IMR-90 (cell line): ENCODE measurements around the gene MRPL28. TPM values are rescaled to one million over a fixed set of nuclear protein-coding genes. Genes with fewer than 3 reads are reported as not detected.

Experiments
- ATAC-seq: fragments of 200-7000 bp; cut with Tn5 transposase; 2 replicates; pipeline ENCODE4 v1.9.1; 2020; ENCODE audit warnings: low read depth, mild to moderate bottlenecking, moderate library complexity
- BruUV-seq: library from RNA; stranded (reverse); fragments of 400-500 nt; replicated peaks from 2 replicates; lab custom pipeline; 2021; lab: Mats Ljungman, UMichigan
- CTCF ChIA-PET: fragments of 300-600 bp; formaldehyde crosslinking; extraction: SDS; loops from one replicate; lab custom pipeline; 2021; ENCODE audit warnings: antibody characterized with exemption; lab: Yijun Ruan, JAX
- POLR2A ChIA-PET: fragments of 300-600 bp; sonication (Branson Sonifier 250); formaldehyde crosslinking; loops from one replicate; lab custom pipeline; 2022; ENCODE audit warnings: antibody characterized with exemption; ENCODE audit not compliant: unreplicated experiment; lab: Charles Lee
- DNase-seq: peaks from one replicate; pipeline ENCODE4 v3.0.0; 2013
- H2AFZ ChIP-seq: replicated peaks from 2 replicates; pipeline ENCODE3; 2013; ENCODE audit warnings: low read length, mild to moderate bottlenecking; ENCODE audit not compliant: poor library complexity
- H2AK5ac ChIP-seq: 2 replicates; pipeline ENCODE4 v1.6.1; 2013; ENCODE audit warnings: low read depth, low read length, inconsistent platforms
- H2AK9ac ChIP-seq: replicated peaks from 2 replicates; pipeline ENCODE3; 2013; ENCODE audit warnings: mild to moderate bottlenecking, low read depth, low read length, moderate library complexity; ENCODE audit not compliant: poor library complexity
- H2BK120ac ChIP-seq: 2 replicates; pipeline ENCODE4 v1.6.1; 2013; ENCODE audit warnings: low read depth, low read length, inconsistent platforms
- H2BK15ac ChIP-seq: 3 replicates; pipeline ENCODE4 v1.6.1; 2013; ENCODE audit warnings: low read depth, low read length, inconsistent platforms
- H2BK20ac ChIP-seq: 2 replicates; pipeline ENCODE4 v1.6.1; 2013; ENCODE audit warnings: low read depth, mild to moderate bottlenecking, inconsistent platforms, low read length, moderate library complexity
- H2BK5ac ChIP-seq: 2 replicates; pipeline ENCODE4 v1.6.1; 2013; ENCODE audit warnings: mild to moderate bottlenecking, low read depth, low read length, inconsistent platforms; ENCODE audit not compliant: poor library complexity, severe bottlenecking
- H3K14ac ChIP-seq: replicated peaks from 2 replicates; pipeline ENCODE4 v1.6.1; 2013; ENCODE audit warnings: low read depth, low read length, inconsistent platforms
- H3K18ac ChIP-seq: 2 replicates; pipeline ENCODE4 v1.6.1; 2013; ENCODE audit warnings: low read depth, low read length, control low read depth
- H3K23ac ChIP-seq: 2 replicates; pipeline ENCODE4 v1.6.1; 2013; ENCODE audit warnings: low read depth, low read length, inconsistent platforms
- H3K27ac ChIP-seq: 2 replicates; pipeline ENCODE4 v1.5.1; 2013; ENCODE audit warnings: mild to moderate bottlenecking, control low read depth, low read length; ENCODE audit not compliant: insufficient read depth
- H3K27me3 ChIP-seq: 2 replicates; pipeline ENCODE4 v1.6.1; 2013; ENCODE audit warnings: low read length; ENCODE audit not compliant: control insufficient read depth, insufficient read depth
- H3K36me3 ChIP-seq: 2 replicates; pipeline ENCODE4 v1.6.1; 2013; ENCODE audit warnings: low read length, mixed read lengths; ENCODE audit not compliant: control insufficient read depth, insufficient read depth
- H3K4ac ChIP-seq: 2 replicates; pipeline ENCODE4 v1.6.1; 2013; ENCODE audit warnings: low read depth, low read length, inconsistent platforms
- H3K4me1 ChIP-seq: 2 replicates; pipeline ENCODE4 v1.6.1; 2013; ENCODE audit warnings: low read length, mixed read lengths; ENCODE audit not compliant: control insufficient read depth, insufficient read depth
- H3K4me2 ChIP-seq: 2 replicates; pipeline ENCODE4 v1.6.1; 2013; ENCODE audit warnings: low read depth, mild to moderate bottlenecking, control low read depth, low read length, moderate library complexity
- H3K4me3 ChIP-seq: 2 replicates; pipeline ENCODE4 v1.5.1; 2013; ENCODE audit warnings: low read depth, mild to moderate bottlenecking, control low read depth, low read length, moderate library complexity; ENCODE audit not compliant: insufficient read depth
- H3K56ac ChIP-seq: 2 replicates; pipeline ENCODE4 v1.6.1; 2013; ENCODE audit warnings: low read length, inconsistent platforms; ENCODE audit not compliant: insufficient read depth; ENCODE audit errors: extremely low read depth
- H3K79me1 ChIP-seq, 2 experiments: 2 replicates each; pipeline ENCODE4 v1.6.1; 2013; ENCODE audit warnings: low read length in 2 of 2, inconsistent platforms in 1 of 2, low read depth in 1 of 2
- H3K9ac ChIP-seq: 2 replicates; pipeline ENCODE4 v1.6.1; 2013; ENCODE audit warnings: low read depth, low read length, control low read depth
- H3K9me1 ChIP-seq: 2 replicates; pipeline ENCODE4 v1.6.1; 2013; ENCODE audit warnings: low read length, inconsistent platforms; ENCODE audit not compliant: insufficient read depth
- H3K9me3 ChIP-seq: 2 replicates; pipeline ENCODE4 v1.6.1; 2013; ENCODE audit warnings: low read length; ENCODE audit not compliant: control insufficient read depth, insufficient read depth
- H4K20me1 ChIP-seq: 2 replicates; pipeline ENCODE4 v1.6.1; 2013; ENCODE audit warnings: low read length, inconsistent platforms; ENCODE audit not compliant: insufficient read depth
- H4K5ac ChIP-seq: 2 replicates; pipeline ENCODE4 v1.6.1; 2013; ENCODE audit warnings: mild to moderate bottlenecking, low read depth, low read length, control low read depth
- H4K8ac ChIP-seq, 2 experiments: 2 replicates each; pipeline ENCODE4 v1.6.1; 2013; ENCODE audit warnings: low read depth in 2 of 2, low read length in 2 of 2, control low read depth in 1 of 2, inconsistent platforms in 1 of 2
- H4K91ac ChIP-seq: 2 replicates; pipeline ENCODE4 v1.6.1; 2013; ENCODE audit warnings: low read depth, low read length, inconsistent platforms; ENCODE audit not compliant: insufficient read depth
- CTCF ChIP-seq: conservative IDR thresholded peaks from 2 replicates; pipeline ENCODE4 v1.5.1; 2012; ENCODE audit warnings: mild to moderate bottlenecking, low read depth, low read length, improper control_type of control experiment
- MXI1 ChIP-seq: IDR thresholded peaks from 2 replicates; pipeline ENCODE4 v1.6.1; 2012; ENCODE audit warnings: low read depth, mild to moderate bottlenecking, low read length, moderate library complexity, borderline replicate concordance
- RAD21 ChIP-seq: IDR thresholded peaks from 2 replicates; pipeline ENCODE4 v1.6.1; 2012; ENCODE audit warnings: low read length, improper control_type of control experiment
- USF2 ChIP-seq: fragments of 150-350 bp; IDR thresholded peaks from 2 replicates; pipeline ENCODE4 v1.6.1; 2017; ENCODE audit warnings: mild to moderate bottlenecking, antibody characterized with exemption, low read length, low read depth
- WGBS, 2 experiments: methylation state at CpG; one replicate each; pipeline versions ENCODE4 v1.1.5 to v1.1.7; 2013; ENCODE audit warnings: missing lambda C conversion rate in 2 of 2; ENCODE audit not compliant: insufficient read length in 1 of 2; ENCODE audit errors: extremely low coverage in 2 of 2; 5-methylcytosine and 5-hydroxymethylcytosine counted together
- dilution Hi-C: fragments of 300-500 bp; cut with HindIII; formaldehyde crosslinking; loops from one replicate; pipeline ENCODE4 v1.14.3; 2018; ENCODE audit warnings: low sequenced_read_pairs; ENCODE audit not compliant: unreplicated experiment
- in situ Hi-C: fragments of 300-500 bp; cut with MboI; formaldehyde crosslinking; loops from 3 replicates; pipeline ENCODE4 v1.14.3; 2019; ENCODE audit warnings: low sequenced_read_pairs, inconsistent platforms, mixed read lengths
- intact Hi-C: fragments of 100-400 bp; cut with micrococcal nuclease; formaldehyde crosslinking; loops from 2 replicates; pipeline ENCODE4 v1.10.0; 2022
- polyA plus RNA-seq, 3 experiments: library from polyadenylated mRNA; depleted of rRNA; stranded (reverse); fragments of >200 nt; gene quantifications; 2 replicates each; pipeline ENCODE4 v1.2.3, GENCODE V29; 2012; ENCODE audit warnings: low replicate concordance in 1 of 3
- total RNA-seq: library from RNA; depleted of rRNA; stranded (reverse); fragments of >200 nt; gene quantifications from 2 replicates; pipeline ENCODE4 v1.2.3, GENCODE V29; 2012

The MRPL28 gene
- total and polyA plus RNA-seq, 2 of the 4 experiments (the other 2 are of a cell fraction) = 104 to 181 TPM

- ATAC-seq = peak; percentile 33
- no peak overlapping the region for H3K27ac ChIP-seq
- no peak overlapping the region for H3K4me3 ChIP-seq
These were observed 27.5 kb upstream of the MRPL28 start for GRCh38 chr16:397736-398332.

More at GRCh38 chr16:397736-398332, 27.5 kb upstream of the MRPL28 start:
- dilution Hi-C loops = no loop called here
- H2BK20ac ChIP-seq = no peak overlapping the region
- 4% methylated on average over 7 of the region's 29 CpGs; no CpG with 5 or more reads in 1 of the 2 experiments for WGBS, 2 experiments
- no peak overlapping the region for H3K14ac ChIP-seq
- H3K36me3 ChIP-seq = peaks cover 19% of the 10 kb centered on the region
- peaks cover 4% of the 10 kb centered on the region for H3K4me1 ChIP-seq
- no peak overlapping the region; the same call in 1 of the 2 replicates for H2AK5ac ChIP-seq
- H2AFZ ChIP-seq = no peak overlapping the region
- H3K27me3 ChIP-seq = no peaks in the 10 kb centered on the region
- H3K18ac ChIP-seq = no peak overlapping the region
- H4K5ac ChIP-seq = no peak overlapping the region
- peaks cover 4 to 41% of the 10 kb centered on the region in 2 experiments; a peak in 3 of 4 replicates for H3K79me1 ChIP-seq
- no peak overlapping the region for H3K9ac ChIP-seq
- intact Hi-C loops = loop anchor here (2.0 to 10.0 kb wide), 2 partner anchors 87 to 191 kb away; no protein-coding TSS in a partner anchor
- ChIA-PET POLR2A (no interaction called here), CTCF (no interaction called here)
- H2AK9ac ChIP-seq = peak overlapping the region; percentile 85
- in situ Hi-C loops = loop anchor here (10.0 kb wide), 1 partner anchor 247 kb away; the partner anchor contains the start of genes MCRIP2 and WDR90
- H3K4ac ChIP-seq = peak overlapping the region; percentile 45; the same call in 1 of the 2 replicates
- no peak overlapping the region for H3K23ac ChIP-seq
- DNase-seq = peak; percentile 61
- no peak overlapping the region for H2BK15ac ChIP-seq
- no peak overlapping the region for H4K91ac ChIP-seq
- no peak overlapping the region for H3K56ac ChIP-seq
- peak; percentile 28; the same call in 1 of the 2 replicates for TF ChIP-seq RAD21
- no peak for TF ChIP-seq USF2
- no peak for TF ChIP-seq MXI1
- peak; percentile 44 for TF ChIP-seq CTCF
- H3K9me1 ChIP-seq = 0 out of 2 replicates have a peak, but pooled peaks cover 7% of the 10 kb centered on the region
- no TSS peak for BruUV-seq
- no peak overlapping the region; the same call in 1 of the 2 replicates for H3K4me2 ChIP-seq
- peak overlapping the region in 1 of 2 experiments; percentile 5; a peak in 1 of 4 replicates for H4K8ac ChIP-seq
- no peaks in the 10 kb centered on the region for H3K9me3 ChIP-seq
- H4K20me1 ChIP-seq = peaks cover 15% of the 10 kb centered on the region; the same call in 1 of the 2 replicates
- H2BK5ac ChIP-seq = no peak overlapping the region
- no peak overlapping the region for H2BK120ac ChIP-seq
